ENCODE results near the gene ANKRD27.

DNA sequence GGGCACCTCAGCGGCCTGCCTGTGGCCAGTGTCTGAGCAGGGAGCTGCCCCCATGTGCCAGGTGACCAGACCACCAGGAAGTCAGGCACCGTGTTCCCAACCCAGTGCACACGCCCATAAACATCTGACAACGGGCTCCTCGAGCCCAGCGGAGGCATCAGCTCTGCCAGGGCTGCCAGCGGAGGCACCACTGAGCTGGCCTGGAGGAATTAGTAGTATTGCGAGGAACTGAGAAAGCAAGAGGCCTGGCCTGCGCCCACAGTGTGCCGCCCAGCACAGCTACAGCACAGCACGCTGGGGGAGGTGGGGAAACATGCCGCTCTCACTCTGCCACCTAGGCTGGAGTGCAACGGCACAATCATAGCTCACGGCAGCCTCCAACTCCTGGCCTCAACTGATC lies 44.6 kb downstream of the ANKRD27 start:
- no peak for TF ChIP-seq POLR2A (IDR thresholded peaks at IDR 0.05)
- TF ChIP-seq, protein P1, sequence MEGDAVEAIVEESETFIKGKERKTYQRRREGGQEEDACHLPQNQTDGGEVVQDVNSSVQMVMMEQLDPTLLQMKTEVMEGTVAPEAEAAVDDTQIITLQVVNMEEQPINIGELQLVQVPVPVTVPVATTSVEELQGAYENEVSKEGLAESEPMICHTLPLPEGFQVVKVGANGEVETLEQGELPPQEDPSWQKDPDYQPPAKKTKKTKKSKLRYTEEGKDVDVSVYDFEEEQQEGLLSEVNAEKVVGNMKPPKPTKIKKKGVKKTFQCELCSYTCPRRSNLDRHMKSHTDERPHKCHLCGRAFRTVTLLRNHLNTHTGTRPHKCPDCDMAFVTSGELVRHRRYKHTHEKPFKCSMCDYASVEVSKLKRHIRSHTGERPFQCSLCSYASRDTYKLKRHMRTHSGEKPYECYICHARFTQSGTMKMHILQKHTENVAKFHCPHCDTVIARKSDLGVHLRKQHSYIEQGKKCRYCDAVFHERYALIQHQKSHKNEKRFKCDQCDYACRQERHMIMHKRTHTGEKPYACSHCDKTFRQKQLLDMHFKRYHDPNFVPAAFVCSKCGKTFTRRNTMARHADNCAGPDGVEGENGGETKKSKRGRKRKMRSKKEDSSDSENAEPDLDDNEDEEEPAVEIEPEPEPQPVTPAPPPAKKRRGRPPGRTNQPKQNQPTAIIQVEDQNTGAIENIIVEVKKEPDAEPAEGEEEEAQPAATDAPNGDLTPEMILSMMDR (IDR thresholded peaks at IDR 0.05): no peak

Measured in Peyer's patch (tissue), 4 donors.